PC-3 (cell line): ENCODE results near the gene GALNT13. TPM values are rescaled to one million over a fixed set of nuclear protein-coding genes. Genes with fewer than 3 reads are reported as not detected.

ENCODE experiments used
- ATAC-seq: fragments of 200-7000 bp; cut with Tn5 transposase; 2 replicates; pipeline ENCODE4 v1.9.1; 2020; ENCODE audit warnings: mild to moderate bottlenecking, moderate library complexity
- BruUV-seq: library from RNA; stranded (reverse); fragments of 400-500 nt; replicated peaks from 2 replicates; lab custom pipeline; 2021; lab: Mats Ljungman, UMichigan
- CTCF ChIA-PET: fragments of 300-600 bp; sonication (Branson Sonifier 250); formaldehyde crosslinking; loops from one replicate; lab custom pipeline; 2022; ENCODE audit warnings: antibody characterized with exemption; lab: Charles Lee
- POLR2A ChIA-PET: fragments of 300-600 bp; sonication (Branson Sonifier 250); formaldehyde crosslinking; loops from one replicate; lab custom pipeline; 2022; ENCODE audit warnings: antibody characterized with exemption; ENCODE audit not compliant: unreplicated experiment; lab: Charles Lee
- DNase-seq: peaks from one replicate; pipeline ENCODE4 v3.0.0-alpha.2; 2015
- H2AFZ ChIP-seq: fragments of 300-600 bp; sonication (generic); 2 replicates; pipeline ENCODE4 v1.6.0; 2016; ENCODE audit warnings: antibody characterized with exemption, low read length
- H3F3A ChIP-seq: fragments of 300-600 bp; sonication (generic); one replicate; pipeline ENCODE4 v1.6.0; 2017; ENCODE audit warnings: antibody characterized with exemption, low read length, control low read depth, mild to moderate bottlenecking; ENCODE audit not compliant: unreplicated experiment
- H3K27ac ChIP-seq: fragments of 300-600 bp; sonication (generic); 2 replicates; pipeline ENCODE4 v1.5.1; 2016; ENCODE audit warnings: mild to moderate bottlenecking, low read length
- H3K27me3 ChIP-seq: fragments of 300-600 bp; sonication (generic); 2 replicates; pipeline ENCODE4 v1.6.1; 2016; ENCODE audit warnings: low read length, mixed read lengths
- H3K36me3 ChIP-seq: fragments of 300-600 bp; sonication (generic); 2 replicates; pipeline ENCODE4 v1.6.1; 2016; ENCODE audit warnings: low read depth, mixed run types, low read length, mixed read lengths
- H3K4me1 ChIP-seq: fragments of 300-600 bp; sonication (generic); 2 replicates; pipeline ENCODE4 v1.5.1; 2016; ENCODE audit warnings: low read length; ENCODE audit not compliant: insufficient read depth
- H3K4me2 ChIP-seq: fragments of 300-600 bp; sonication (generic); 2 replicates; pipeline ENCODE4 v1.6.0; 2016; ENCODE audit warnings: low read length
- H3K4me3 ChIP-seq: fragments of 300-600 bp; sonication (generic); 2 replicates; pipeline ENCODE4 v1.5.1; 2016; ENCODE audit warnings: mild to moderate bottlenecking, low read length, mixed read lengths
- H3K79me2 ChIP-seq: fragments of 300-600 bp; sonication (generic); 2 replicates; pipeline ENCODE4 v1.6.1; 2017; ENCODE audit warnings: low read length, mixed read lengths
- H3K9ac ChIP-seq: fragments of 300-600 bp; sonication (generic); 2 replicates; pipeline ENCODE4 v1.6.0; 2016; ENCODE audit warnings: mild to moderate bottlenecking, low read length
- H3K9me2 ChIP-seq: fragments of 300-600 bp; sonication (generic); replicated peaks from 2 replicates; pipeline ENCODE4 v1.6.1; 2016; ENCODE audit warnings: mixed run types, low read length, mixed read lengths
- H3K9me3 ChIP-seq: fragments of 300-600 bp; sonication (generic); 2 replicates; pipeline ENCODE4 v1.6.1; 2016; ENCODE audit warnings: low read length, mixed read lengths
- H4K20me1 ChIP-seq: fragments of 300-600 bp; sonication (generic); 2 replicates; pipeline ENCODE4 v1.6.1; 2016; ENCODE audit warnings: low read length, mixed read lengths
- EZH2 ChIP-seq: fragments of 300-600 bp; sonication (generic); IDR thresholded peaks from one replicate; pipeline ENCODE4 v1.6.1; 2017; ENCODE audit warnings: antibody characterized with exemption, mild to moderate bottlenecking, low read length; ENCODE audit not compliant: unreplicated experiment
- EZH2phosphoT487 ChIP-seq: fragments of 300-600 bp; sonication (generic); IDR thresholded peaks from 2 replicates; pipeline ENCODE4 v1.6.1; 2018; ENCODE audit warnings: mild to moderate bottlenecking, antibody characterized with exemption, low read length, borderline replicate concordance
- intact Hi-C: fragments of 100-400 bp; cut with micrococcal nuclease; formaldehyde crosslinking; loops from 2 replicates; pipeline ENCODE4 v1.9.0; 2023
- total RNA-seq: library from RNA; depleted of rRNA; stranded (reverse); fragments of >200 nt; gene quantifications from 2 replicates; pipeline ENCODE4 v1.2.3, GENCODE V29; 2014
- TF ChIP-seq, protein P1 (sequence below): fragments of 300-600 bp; sonication (generic); conservative IDR thresholded peaks from 2 replicates; pipeline ENCODE4 v1.5.1; 2017; ENCODE audit warnings: antibody characterized with exemption, low read depth, mild to moderate bottlenecking, low read length

GALNT13 gene
- total RNA-seq, 1 experiment from 2014 or later, result 2.0 TPM

DNA sequence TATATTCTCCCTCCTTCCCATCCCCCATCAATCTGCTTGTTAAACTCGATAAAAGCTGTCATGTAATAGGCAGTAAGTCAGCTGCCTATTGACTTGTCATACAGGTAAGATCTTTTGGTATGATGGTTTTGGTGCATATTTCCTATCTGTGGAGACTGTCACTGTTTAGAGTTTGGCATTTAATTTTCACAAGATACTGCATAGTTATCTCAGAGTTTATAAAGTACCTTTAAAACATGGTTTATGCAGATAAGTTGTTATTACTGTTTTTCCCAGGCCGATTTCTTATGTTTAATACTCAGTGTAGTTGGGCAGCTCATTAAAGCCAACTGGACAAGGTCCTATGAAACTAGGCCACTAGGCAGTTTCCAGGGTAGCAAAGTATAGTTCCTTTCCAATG is 222.1 kb downstream of the GALNT13 start:
- Histone ChIP-seq H3K27me3 (no peaks in the 10 kb centered on the region), H3K79me2 (no peaks in the 10 kb centered on the region), H3K9me3 (peaks cover 6% of the 10 kb centered on the region; the same call in 1 of the 2 replicates), H3K9ac (no peak overlapping the region), H3K9me2 (no peaks in the 10 kb centered on the region), H3K4me3 (no peak overlapping the region), H3K4me2 (no peak overlapping the region), H4K20me1 (no peaks in the 10 kb centered on the region), H3F3A (no peaks in the 10 kb centered on the region), H3K27ac (no peak overlapping the region), H2AFZ (no peak overlapping the region), H3K4me1 (no peaks in the 10 kb centered on the region), H3K36me3 (no peaks in the 10 kb centered on the region)
- no peak for ATAC-seq
- no peak for DNase-seq
- intact Hi-C loops, result no loop called here
- ChIA-PET POLR2A (no interaction called here), CTCF (no interaction called here)
- TF ChIP-seq, protein P1, sequence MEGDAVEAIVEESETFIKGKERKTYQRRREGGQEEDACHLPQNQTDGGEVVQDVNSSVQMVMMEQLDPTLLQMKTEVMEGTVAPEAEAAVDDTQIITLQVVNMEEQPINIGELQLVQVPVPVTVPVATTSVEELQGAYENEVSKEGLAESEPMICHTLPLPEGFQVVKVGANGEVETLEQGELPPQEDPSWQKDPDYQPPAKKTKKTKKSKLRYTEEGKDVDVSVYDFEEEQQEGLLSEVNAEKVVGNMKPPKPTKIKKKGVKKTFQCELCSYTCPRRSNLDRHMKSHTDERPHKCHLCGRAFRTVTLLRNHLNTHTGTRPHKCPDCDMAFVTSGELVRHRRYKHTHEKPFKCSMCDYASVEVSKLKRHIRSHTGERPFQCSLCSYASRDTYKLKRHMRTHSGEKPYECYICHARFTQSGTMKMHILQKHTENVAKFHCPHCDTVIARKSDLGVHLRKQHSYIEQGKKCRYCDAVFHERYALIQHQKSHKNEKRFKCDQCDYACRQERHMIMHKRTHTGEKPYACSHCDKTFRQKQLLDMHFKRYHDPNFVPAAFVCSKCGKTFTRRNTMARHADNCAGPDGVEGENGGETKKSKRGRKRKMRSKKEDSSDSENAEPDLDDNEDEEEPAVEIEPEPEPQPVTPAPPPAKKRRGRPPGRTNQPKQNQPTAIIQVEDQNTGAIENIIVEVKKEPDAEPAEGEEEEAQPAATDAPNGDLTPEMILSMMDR, result no peak
- no peak for TF ChIP-seq EZH2phosphoT487
- no peak for TF ChIP-seq EZH2
- BruUV-seq, result no TSS peak

DNA sequence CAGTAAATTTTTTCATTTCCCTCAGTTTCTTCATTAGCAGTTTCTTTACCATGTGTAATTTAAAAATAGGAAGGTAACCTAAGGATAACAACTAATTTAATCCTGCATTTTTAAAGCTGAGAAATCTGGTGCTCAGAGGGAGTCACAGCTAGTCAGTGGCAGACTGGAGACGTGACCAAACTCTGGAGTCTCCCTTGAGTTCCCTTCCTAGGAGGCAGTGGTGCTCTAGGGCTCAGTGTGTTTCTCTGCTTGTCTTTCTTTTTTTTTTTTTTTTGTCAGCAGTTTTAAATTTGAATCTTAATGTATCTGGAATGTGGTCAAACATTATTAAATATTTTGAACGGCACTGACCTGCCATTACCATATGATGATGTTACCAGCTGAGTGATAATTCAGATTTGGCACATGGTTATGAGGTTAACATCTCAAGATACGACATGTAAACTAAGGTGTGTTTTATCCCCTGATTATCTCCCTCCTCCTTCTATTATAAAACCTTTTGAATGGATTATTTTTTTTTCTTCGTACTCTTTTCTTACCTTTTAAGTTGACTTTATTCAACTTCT is 226.2 kb downstream of the GALNT13 start:
- Histone ChIP-seq H3K36me3 (no peaks in the 10 kb centered on the region), H4K20me1 (no peaks in the 10 kb centered on the region), H3K9me2 (no peaks in the 10 kb centered on the region), H3K4me2 (no peak overlapping the region), H3K79me2 (no peaks in the 10 kb centered on the region), H3K9me3 (peaks cover 4% of the 10 kb centered on the region; the same call in 1 of the 2 replicates), H3K4me3 (no peak overlapping the region), H3K27me3 (no peaks in the 10 kb centered on the region), H3K9ac (no peak overlapping the region), H3K4me1 (no peaks in the 10 kb centered on the region), H3F3A (no peaks in the 10 kb centered on the region), H2AFZ (no peak overlapping the region), H3K27ac (no peak overlapping the region)
- BruUV-seq, result no TSS peak
- ATAC-seq, result no peak
- ChIA-PET CTCF (no interaction called here), POLR2A (no interaction called here)
- intact Hi-C loops, result no loop called here
- DNase-seq, result no peak
- TF ChIP-seq, protein P1, result no peak
- TF ChIP-seq EZH2 (no peak), EZH2phosphoT487 (no peak)

- no peak overlapping the region for H2AFZ ChIP-seq
- DNase-seq (no peak), ATAC-seq (no peak)
- H3K4me2 ChIP-seq, result no peak overlapping the region
- ChIA-PET POLR2A (no interaction called here), CTCF (no interaction called here)
- no peaks in the 10 kb centered on the region for H3K36me3 ChIP-seq
- no peaks in the 10 kb centered on the region for H3K4me1 ChIP-seq
- BruUV-seq, result no TSS peak
- no peak overlapping the region for H3K27ac ChIP-seq
- H3K9me3 ChIP-seq, result 0 out of 2 replicates have a peak, but pooled peaks cover 4% of the 10 kb centered on the region
- no peaks in the 10 kb centered on the region for H3K79me2 ChIP-seq
- no peaks in the 10 kb centered on the region for H3K27me3 ChIP-seq
- intact Hi-C loops, result no loop called here
- no peak overlapping the region for H3K9ac ChIP-seq
- H3K4me3 ChIP-seq, result no peak overlapping the region
- H3K9me2 ChIP-seq, result no peaks in the 10 kb centered on the region
- H4K20me1 ChIP-seq, result no peaks in the 10 kb centered on the region
- no peaks in the 10 kb centered on the region for H3F3A ChIP-seq
- no peak for TF ChIP-seq EZH2
- TF ChIP-seq, protein P1, result no peak
- no peak for TF ChIP-seq EZH2phosphoT487
Observed at GRCh38 chr2:154120706-154121105, 249.0 kb downstream of the GALNT13 start.
